HepG2 (cell line): ENCODE results near the gene CDC37. TPM values are rescaled to one million over a fixed set of nuclear protein-coding genes. Genes with fewer than 3 reads are reported as not detected.
A peak's percentile ranks its signal among the peaks of the same experiment; 100 is the strongest.

Experiments
- AKNA ChIP-seq: sonication (generic); formaldehyde crosslinking; IDR thresholded peaks from 2 replicates; pipeline ENCODE4 v1.4.0; 2020; ENCODE audit warnings: missing genetic modification reagents, borderline replicate concordance
- HDAC6 ChIP-seq: fragments of 200-600 bp; sonication (generic); IDR thresholded peaks from 2 replicates; pipeline ENCODE4 v1.7.0; 2017; ENCODE audit warnings: mild to moderate bottlenecking, antibody characterized with exemption, low read length, low read depth
- KDM5B ChIP-seq: sonication (generic); formaldehyde crosslinking; IDR thresholded peaks from 2 replicates; pipeline ENCODE4 v1.4.0; 2020; ENCODE audit warnings: missing genetic modification reagents, mild to moderate bottlenecking, borderline replicate concordance
- NAIF1 ChIP-seq: sonication (generic); formaldehyde crosslinking; IDR thresholded peaks from 2 replicates; pipeline ENCODE4 v1.5.0; 2020; ENCODE audit warnings: mild to moderate bottlenecking, missing genetic modification reagents, borderline replicate concordance
- NFKB2 ChIP-seq: sonication (generic); formaldehyde crosslinking; IDR thresholded peaks from 2 replicates; pipeline ENCODE4 v1.4.0; 2020; ENCODE audit warnings: missing genetic modification reagents, borderline replicate concordance
- POGK ChIP-seq: sonication (generic); formaldehyde crosslinking; conservative IDR thresholded peaks from 2 replicates; pipeline ENCODE4 v1.8.0; 2022; ENCODE audit warnings: mild to moderate bottlenecking, moderate library complexity, missing genetic modification reagents
- PRDM15 ChIP-seq: sonication (generic); formaldehyde crosslinking; IDR thresholded peaks from 2 replicates; pipeline ENCODE4 v1.4.0; 2020; ENCODE audit warnings: missing genetic modification reagents
- SYNCRIP ChIP-seq: fragments of 200-400 bp; formaldehyde crosslinking; IDR thresholded peaks from 2 replicates; pipeline ENCODE4 v1.6.1; 2018; ENCODE audit warnings: mild to moderate bottlenecking, low read depth, low read length; ENCODE audit not compliant: insufficient read depth
- TAF15 ChIP-seq: fragments of 200-400 bp; formaldehyde crosslinking; IDR thresholded peaks from one replicate; pipeline ENCODE4 v1.6.1; 2018; ENCODE audit warnings: mild to moderate bottlenecking, low read depth, low read length; ENCODE audit not compliant: poor library complexity, severe bottlenecking
- TARDBP ChIP-seq: sonication (generic); formaldehyde crosslinking; IDR thresholded peaks from 2 replicates; pipeline ENCODE4 v1.8.0; 2022; ENCODE audit warnings: mild to moderate bottlenecking, missing genetic modification reagents
- ZBTB26 ChIP-seq: IDR thresholded peaks from 2 replicates; pipeline ENCODE4 v1.6.1; 2016; ENCODE audit warnings: missing compliant biosample characterization, missing genetic modification reagents, borderline replicate concordance
- ZBTB7A ChIP-seq: sonication (generic); formaldehyde crosslinking; IDR thresholded peaks from 2 replicates; pipeline ENCODE4 v1.8.0; 2022; ENCODE audit warnings: mild to moderate bottlenecking, missing genetic modification reagents
- ZKSCAN8 ChIP-seq: IDR thresholded peaks from 2 replicates; pipeline ENCODE4 v1.6.1; 2016; ENCODE audit warnings: borderline replicate concordance, missing genetic modification reagents, missing compliant biosample characterization
- ZMYM3 ChIP-seq: sonication (generic); formaldehyde crosslinking; IDR thresholded peaks from 2 replicates; pipeline ENCODE4 v1.5.1; 2020; ENCODE audit warnings: mild to moderate bottlenecking, missing genetic modification reagents
- ZNF441 ChIP-seq: sonication (generic); formaldehyde crosslinking; IDR thresholded peaks from 2 replicates; pipeline ENCODE4 v1.7.0; 2021; ENCODE audit warnings: missing genetic modification reagents, borderline replicate concordance
- ZNF747 ChIP-seq: sonication (generic); formaldehyde crosslinking; IDR thresholded peaks from 2 replicates; pipeline ENCODE4 v1.8.1; 2023; ENCODE audit warnings: missing genetic modification reagents, mild to moderate bottlenecking, borderline replicate concordance
- polyA plus RNA-seq, 8 experiments: library from polyadenylated mRNA; depleted of rRNA in 3 of 8; stranded (reverse) in 7 of 8; unstranded in 1 of 8; fragments of >200 nt; fragmentation: Illumina TruSeq in 4 of 8; extraction: Trizol in 4 of 8; gene quantifications; 2 replicates each; pipeline versions ENCODE4 v1.2.1 to v1.2.3, GENCODE V29; 2011 to 2016; ENCODE audit warnings: low read depth in 4 of 8, missing spikeins in 1 of 8, mixed read lengths in 1 of 8; ENCODE audit not compliant: insufficient read depth in 1 of 8
- total RNA-seq, 5 experiments: library from RNA; depleted of rRNA; stranded (reverse); fragments of >200 nt; fragmentation: Illumina TruSeq; extraction: Trizol; gene quantifications; 2 replicates each; pipeline ENCODE4 v1.2.3, GENCODE V29; 2016; ENCODE audit warnings: low read depth in 1 of 5

CDC37 gene
- total and polyA plus RNA-seq, 2 of the 13 experiments (the other 11 are each of a cell fraction or from before 2014, with no cell fraction given), result 158 to 177 TPM

DNA sequence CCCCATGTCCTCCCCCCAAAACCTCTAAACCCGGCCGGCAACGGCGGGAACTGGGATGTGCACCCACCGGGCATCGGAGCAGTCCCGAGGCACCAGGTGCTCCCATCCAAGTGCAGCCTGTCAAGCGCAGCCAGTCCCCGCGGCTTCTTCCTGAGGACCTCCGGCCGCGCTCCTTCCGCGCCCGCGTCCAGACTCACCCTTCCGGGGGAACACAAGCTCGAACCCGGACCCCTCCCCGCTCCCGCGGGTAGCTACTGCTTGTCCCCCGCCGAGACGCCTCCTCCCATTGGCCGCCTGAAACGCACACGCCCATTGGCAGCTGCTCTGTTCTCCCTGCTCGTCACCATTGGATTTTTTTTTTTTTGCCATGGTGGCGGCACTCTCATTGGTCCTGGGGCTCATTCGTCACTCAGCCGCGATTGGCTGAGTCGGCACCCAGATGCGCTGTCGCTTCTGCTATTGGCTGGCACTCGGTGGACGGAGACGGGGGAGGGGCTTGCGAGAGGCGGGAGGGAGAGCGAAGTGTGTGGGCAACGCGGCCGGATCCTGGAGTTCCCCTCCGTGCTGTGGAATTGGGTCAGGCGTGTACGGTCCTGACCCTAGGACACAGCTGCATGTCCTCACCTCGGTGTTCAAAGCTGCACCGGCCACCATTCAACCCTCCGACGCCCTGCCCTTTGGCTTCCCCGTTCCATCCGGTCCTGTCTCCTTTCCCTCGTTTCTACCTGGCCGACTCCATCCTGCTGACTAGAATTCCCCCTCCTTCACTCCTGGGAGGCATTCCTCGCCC, 22.8 kb downstream of the CDC37 start, which contains the start of gene TYK2 (continued):
- TF ChIP-seq PRDM15 (CRISPR knock-in tag) (peak; percentile 84), ZKSCAN8 (peak; percentile 93; the same call in 1 of the 2 replicates), HDAC6 (no peak), POGK (peak; percentile 44; the same call in 1 of the 2 replicates), TAF15 (peak; percentile 34), ZNF441 (CRISPR knock-in tag) (no peak), SYNCRIP (no peak), KDM5B (CRISPR knock-in tag) (peak; percentile 72; the same call in 1 of the 2 replicates), AKNA (no peak), NAIF1 (CRISPR knock-in tag) (peak; percentile 63; the same call in 1 of the 2 replicates), ZNF747 (CRISPR knock-in tag) (peak; percentile 58; the same call in 1 of the 2 replicates), NFKB2 (CRISPR knock-in tag) (peak; percentile 59; the same call in 1 of the 2 replicates), TARDBP (CRISPR knock-in tag) (no peak; the same call in 1 of the 2 replicates), ZBTB7A (CRISPR knock-in tag) (peak; percentile 42; the same call in 1 of the 2 replicates), ZMYM3 (no peak), ZBTB26 (CRISPR knock-in tag) (peak; percentile 52)
